GM19397 (cell line): ENCODE data around the gene MPIG6B.
A peak's percentile ranks its signal among the peaks of the same experiment; 100 is the strongest.
"Not testable (repeated sequence)": the region's sequence is repeated elsewhere in the genome, so short reads cannot be mapped to it uniquely, and the experiment has no call there.

Experiments used
- ATAC-seq: cut with Tn5 transposase; IDR thresholded peaks from one replicate; pipeline ENCODE4 v1.9.1; 2021; ENCODE audit warnings: mild to moderate bottlenecking, moderate library complexity; ENCODE audit not compliant: unreplicated experiment

The MPIG6B gene

GRCh38 chr6:31700740-31701401 is 22.3 kb upstream of the MPIG6B start:
- no peak for ATAC-seq

- ATAC-seq = no peak
Observed at GRCh38 chr6:31701666-31702404, 21.3 kb upstream of the MPIG6B start.

- no peak for ATAC-seq
Observed at GRCh38 chr6:31702405-31702818, 20.8 kb upstream of the MPIG6B start.

- peak; percentile 91 for ATAC-seq
Observed at GRCh38 chr6:31702819-31703716, 20.1 kb upstream of the MPIG6B start, which contains the start of gene ABHD16A. Gene ABHD16A (minus strand): TSS chr6:31703324. CDS start chr6:31703281, 43 bp downstream.

- no peak for ATAC-seq
Observed at GRCh38 chr6:31705931-31706330, 17.2 kb upstream of the MPIG6B start.

DNA sequence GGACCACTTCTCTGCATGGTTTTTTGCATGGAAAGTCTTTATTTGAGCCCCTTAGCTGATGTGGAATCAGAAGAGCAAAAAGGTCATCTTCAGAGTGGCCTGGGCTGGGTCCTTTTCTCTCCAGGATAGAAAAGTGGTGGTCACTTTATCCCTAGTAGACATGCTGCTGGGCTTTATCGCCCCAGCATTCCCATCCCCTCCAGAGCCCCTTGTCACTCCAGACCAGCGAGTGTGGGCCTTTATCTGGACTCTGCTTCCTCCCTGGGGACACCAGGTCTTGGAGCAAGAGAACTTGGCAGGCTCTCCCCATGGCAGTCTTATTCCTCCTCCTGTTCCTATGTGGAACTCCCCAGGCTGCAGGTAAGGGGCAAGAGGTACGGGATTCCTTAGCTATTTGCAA is 16.6 kb upstream of the MPIG6B start, which contains the start of gene LY6G6F:
Gene LY6G6F, plus strand, starts transcription at position 268 of the 400 bp plus-strand sequence. Its CDS starts 41 bp downstream, at position 309.
- no peak for ATAC-seq

DNA sequence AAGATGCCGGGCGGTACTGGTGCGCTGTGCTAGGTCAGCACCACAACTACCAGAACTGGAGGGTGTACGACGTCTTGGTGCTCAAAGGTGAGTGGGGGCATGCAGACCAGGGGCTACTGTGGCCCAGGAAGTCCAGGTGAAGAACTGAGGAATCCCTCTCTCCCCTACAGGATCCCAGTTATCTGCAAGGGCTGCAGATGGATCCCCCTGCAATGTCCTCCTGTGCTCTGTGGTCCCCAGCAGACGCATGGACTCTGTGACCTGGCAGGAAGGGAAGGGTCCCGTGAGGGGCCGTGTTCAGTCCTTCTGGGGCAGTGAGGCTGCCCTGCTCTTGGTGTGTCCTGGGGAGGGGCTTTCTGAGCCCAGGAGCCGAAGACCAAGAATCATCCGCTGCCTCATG is 15.5 kb upstream of the MPIG6B start:
- ATAC-seq = no peak

DNA sequence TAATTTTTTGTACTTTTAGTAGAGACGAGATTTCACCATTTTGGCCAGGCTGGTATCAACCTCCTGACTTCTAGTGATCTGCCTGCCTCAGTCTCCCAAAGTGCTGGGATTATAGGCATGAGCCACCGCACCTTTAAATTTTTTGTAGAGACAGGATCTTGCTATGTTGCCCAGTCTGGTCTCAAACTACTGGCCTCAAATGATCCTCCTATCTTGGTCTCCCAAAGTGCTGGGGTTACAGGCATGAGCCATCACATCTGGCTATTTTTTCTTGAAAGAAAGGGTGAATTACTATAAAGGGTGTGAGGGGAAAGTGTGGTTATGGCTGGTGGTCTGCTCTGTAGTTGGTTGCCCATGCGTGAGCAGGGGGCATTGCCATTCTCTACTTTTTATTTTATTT is 14.9 kb upstream of the MPIG6B start:
- ATAC-seq = no peak

GRCh38 chr6:31709157-31709556 is 14.0 kb upstream of the MPIG6B start:
- not testable (repeated sequence) for ATAC-seq

DNA sequence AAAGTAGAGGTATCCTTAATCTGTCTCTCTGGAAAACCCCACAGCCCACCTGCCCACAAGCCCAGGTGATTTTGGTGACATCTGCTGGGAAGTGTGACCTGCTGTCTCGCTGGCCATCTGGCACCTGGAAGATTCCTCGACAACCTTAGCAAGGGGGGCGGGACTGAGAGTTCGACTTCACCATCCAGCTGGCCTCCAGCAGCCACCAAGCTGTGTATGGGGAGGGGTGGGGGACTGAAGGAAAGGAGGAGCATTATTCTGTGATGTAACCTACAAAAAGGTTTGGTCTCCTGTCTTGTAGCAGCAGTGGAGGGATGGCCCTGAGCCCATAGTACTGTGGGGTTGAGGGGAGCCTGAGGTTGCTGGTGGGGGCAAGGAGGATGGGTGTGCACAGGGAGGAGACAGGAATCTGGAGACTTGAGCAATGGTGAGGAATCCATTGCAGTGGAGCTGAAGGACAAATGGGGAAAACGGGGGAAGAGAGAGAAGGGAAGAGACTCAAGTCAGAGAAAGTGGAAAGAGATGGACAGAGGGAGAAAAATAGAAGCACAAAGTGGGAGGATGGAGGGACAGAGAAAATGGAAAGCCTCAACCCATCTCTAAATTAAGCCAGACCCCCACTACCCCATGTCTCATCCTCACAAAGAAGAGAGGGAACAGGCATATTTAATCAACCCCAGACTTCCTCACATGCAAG is 12.5 kb upstream of the MPIG6B start:
- no peak for ATAC-seq

DNA sequence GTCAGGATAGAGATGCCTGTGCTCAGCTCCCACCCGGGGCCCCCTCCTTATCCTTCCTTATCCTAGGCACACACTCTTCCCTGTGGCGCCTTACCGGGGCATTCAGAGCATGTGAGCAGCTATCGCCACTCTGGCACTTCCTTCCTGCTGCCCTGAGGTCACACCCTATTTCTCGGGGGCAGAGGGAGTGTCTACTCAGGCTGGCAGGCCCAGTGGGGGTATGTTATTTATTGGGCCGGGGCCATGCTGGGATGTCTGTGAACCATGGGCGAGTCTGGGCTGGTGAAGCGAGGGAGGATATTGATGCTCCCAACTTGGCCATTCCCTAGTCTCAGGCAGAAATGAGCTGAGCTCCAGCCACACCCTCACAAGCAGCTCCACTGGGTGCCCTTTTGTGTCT is 11.9 kb upstream of the MPIG6B start:
- no peak for ATAC-seq

DNA sequence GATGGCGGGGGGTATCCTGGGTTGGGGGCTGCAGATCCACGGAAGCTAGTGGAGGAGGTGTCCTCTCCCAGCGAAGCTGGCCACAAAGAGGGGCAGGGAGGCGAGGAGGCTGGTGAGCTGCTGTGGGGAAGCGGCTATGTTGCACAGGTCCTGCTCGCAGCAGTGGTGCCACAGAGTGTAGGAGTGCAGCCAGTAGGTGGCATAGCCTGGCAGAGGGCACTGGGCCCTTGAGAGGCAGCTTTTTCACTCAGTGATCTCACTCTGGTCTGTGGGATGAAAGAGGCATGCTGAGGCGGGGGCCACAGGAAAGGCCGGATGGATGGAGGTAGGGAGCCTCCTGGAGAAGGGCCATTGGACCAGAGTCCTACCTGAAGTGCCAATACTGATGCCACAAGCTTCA is 10.9 kb upstream of the MPIG6B start:
- no peak for ATAC-seq

DNA sequence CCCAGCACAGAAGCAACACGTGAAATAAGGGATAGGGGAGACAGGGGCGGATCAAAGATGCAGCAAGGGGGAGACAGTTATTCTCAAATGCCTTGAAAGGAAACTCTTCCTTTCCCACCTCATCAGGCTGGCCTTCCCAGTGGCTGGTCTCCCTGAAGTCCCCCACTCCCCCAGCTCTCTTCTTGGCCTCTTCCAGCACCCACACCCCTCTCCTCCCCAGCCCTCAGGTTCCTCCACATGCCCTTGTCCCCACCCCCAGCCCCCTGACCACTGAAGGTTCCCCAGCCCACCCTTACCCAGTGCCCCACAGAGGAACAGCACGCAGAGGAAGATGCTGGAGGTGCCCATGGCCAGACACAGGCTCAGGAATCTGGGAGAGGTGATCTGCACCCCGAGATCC is 9.7 kb upstream of the MPIG6B start:
- no peak for ATAC-seq

DNA sequence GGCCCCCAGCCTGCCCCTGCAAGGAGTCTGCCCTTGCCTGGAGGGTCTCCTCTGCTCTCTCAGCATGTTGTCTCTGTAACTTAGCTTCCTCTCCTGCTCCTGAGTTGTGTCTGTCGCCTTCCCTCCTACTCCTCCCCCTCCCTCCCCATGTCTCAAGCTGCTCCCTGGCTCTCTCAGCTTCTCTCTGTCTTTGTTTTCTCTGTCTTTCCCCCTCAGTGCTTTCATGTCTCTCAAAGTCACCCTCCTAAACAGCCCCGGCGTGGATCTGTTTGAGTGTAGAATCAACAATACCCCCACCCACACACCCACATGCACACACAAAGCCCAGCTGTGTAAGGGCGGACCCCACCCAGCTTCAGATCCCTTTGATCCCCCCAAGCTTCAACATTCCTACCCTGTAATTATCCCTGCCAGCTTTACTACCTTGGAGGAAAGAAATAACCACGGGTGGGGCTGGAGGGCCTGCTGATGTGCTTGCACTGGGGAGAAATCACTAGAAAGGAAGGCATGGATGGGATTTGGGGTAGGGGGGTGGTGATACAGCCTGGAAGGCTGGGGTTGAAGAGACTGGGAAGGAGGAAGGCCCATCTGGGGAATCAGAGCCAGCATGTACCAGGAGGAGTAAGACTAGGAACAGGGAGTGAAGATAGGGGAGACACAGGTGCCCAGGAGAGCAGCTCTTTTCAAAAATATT is 9.0 kb upstream of the MPIG6B start:
- ATAC-seq = no peak

GRCh38 chr6:31715022-31715958 is 7.9 kb upstream of the MPIG6B start, which contains the start of gene LY6G6D:
Gene LY6G6D (plus strand): TSS chr6:31715348. CDS start chr6:31715356, 8 bp downstream.
- ATAC-seq = no peak

DNA sequence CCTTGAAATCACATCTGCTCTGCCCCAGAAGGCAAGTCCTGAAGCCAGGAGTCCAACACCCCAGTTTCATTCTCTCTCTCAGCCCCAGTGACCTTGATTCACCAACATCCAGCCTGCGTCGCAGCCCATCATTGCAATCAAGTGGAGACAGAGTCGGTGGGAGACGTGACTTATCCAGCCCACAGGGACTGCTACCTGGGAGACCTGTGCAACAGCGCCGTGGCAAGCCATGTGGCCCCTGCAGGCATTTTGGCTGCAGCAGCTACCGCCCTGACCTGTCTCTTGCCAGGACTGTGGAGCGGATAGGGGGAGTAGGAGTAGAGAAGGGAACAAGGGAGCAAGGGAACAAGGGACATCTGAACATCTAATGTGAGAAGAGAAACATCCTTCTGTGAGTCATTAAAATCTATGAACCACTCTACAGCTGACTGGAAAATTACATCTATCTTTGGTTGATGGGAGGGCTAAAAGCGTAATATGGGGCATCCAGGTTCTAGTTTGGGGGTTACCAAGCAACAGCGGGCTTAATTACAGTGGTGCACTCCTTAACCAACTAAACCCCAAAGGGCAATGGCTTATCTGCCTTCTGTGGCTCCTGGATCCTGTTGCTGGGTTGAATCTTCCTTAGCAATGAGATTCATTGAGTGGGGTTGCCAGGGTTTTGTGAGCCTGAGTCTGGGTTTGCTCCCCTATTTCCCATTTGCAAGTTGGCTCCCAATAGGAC is 5.5 kb upstream of the MPIG6B start:
- ATAC-seq = no peak

DNA sequence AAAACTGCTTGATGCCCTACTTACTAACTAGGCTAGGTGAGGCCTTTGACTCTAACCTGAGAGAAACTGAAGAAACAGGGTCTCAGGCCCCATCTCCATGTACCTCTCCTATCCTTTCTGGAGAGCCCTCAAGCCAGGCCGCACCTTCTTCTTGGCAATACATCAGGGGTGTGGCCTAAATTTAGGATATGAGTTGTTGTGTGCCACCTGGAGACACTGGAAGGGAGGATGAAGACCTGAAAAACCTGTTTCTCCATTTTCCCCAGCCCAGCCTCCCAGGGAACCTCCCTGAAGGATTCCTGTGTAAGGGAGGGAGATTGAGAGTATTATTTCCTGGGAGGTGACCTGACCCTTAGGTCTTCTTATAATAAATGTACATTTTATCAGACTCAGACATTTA is 4.9 kb upstream of the MPIG6B start:
- ATAC-seq = no peak

GRCh38 chr6:31719001-31719400 is 4.2 kb upstream of the MPIG6B start:
- ATAC-seq = no peak
